Neuronal stem cell (in vitro differentiated cells): ENCODE results near the gene PDS5B.
"Not testable (repeated sequence)": the region's sequence is repeated elsewhere in the genome, so short reads cannot be mapped to it uniquely, and the experiment has no call there.

ENCODE experiments used
- DNase-seq: peaks from one replicate; pipeline ENCODE4 v3.0.0-alpha.2; 2013; ENCODE audit warnings: low spot score
- H2AFZ ChIP-seq: one replicate; pipeline ENCODE4 v1.6.1; 2013; ENCODE audit warnings: mild to moderate bottlenecking, low read length, inconsistent platforms
- H2AK5ac ChIP-seq: 2 replicates; pipeline ENCODE4 v1.6.1; 2013; ENCODE audit warnings: low read depth, mild to moderate bottlenecking, inconsistent platforms, low read length, moderate library complexity, mixed read lengths
- H2BK120ac ChIP-seq: 2 replicates; pipeline ENCODE4 v1.6.1; 2013; ENCODE audit warnings: low read depth, mild to moderate bottlenecking, inconsistent platforms, low read length, moderate library complexity, mixed read lengths
- H2BK12ac ChIP-seq: one replicate; pipeline ENCODE4 v1.6.1; 2013; ENCODE audit warnings: low read length, inconsistent platforms
- H2BK15ac ChIP-seq: 2 replicates; pipeline ENCODE4 v1.6.1; 2013; ENCODE audit warnings: mild to moderate bottlenecking, low read length, inconsistent platforms, mixed read lengths
- H2BK5ac ChIP-seq: one replicate; pipeline ENCODE4 v1.6.1; 2013; ENCODE audit warnings: inconsistent platforms, mild to moderate bottlenecking, low read length, moderate library complexity
- H3K14ac ChIP-seq: one replicate; pipeline ENCODE4 v1.6.1; 2013; ENCODE audit warnings: low read length, inconsistent platforms
- H3K18ac ChIP-seq: 2 replicates; pipeline ENCODE4 v1.6.1; 2013; ENCODE audit warnings: low read length, inconsistent platforms
- H3K23ac ChIP-seq: 2 replicates; pipeline ENCODE4 v1.6.1; 2013; ENCODE audit warnings: low read depth, mild to moderate bottlenecking, mixed read lengths, low read length, inconsistent platforms; ENCODE audit not compliant: poor library complexity
- H3K27ac ChIP-seq: replicated peaks from 3 replicates; pipeline ENCODE4 v1.5.1; 2013; ENCODE audit warnings: low read length, inconsistent platforms
- H3K27me3 ChIP-seq, 3 experiments: 2 replicates each; pipeline ENCODE4 v1.6.1; 2013; ENCODE audit warnings: low read length in 3 of 3, mild to moderate bottlenecking in 2 of 3, inconsistent platforms in 1 of 3, low read depth in 1 of 3, mixed read lengths in 1 of 3, moderate library complexity in 1 of 3; ENCODE audit not compliant: control insufficient read depth in 3 of 3, insufficient read depth in 3 of 3
- H3K36me3 ChIP-seq, 2 donors: replicated peaks in 1 of 2; 2 replicates each; pipeline ENCODE4 v1.6.1; 2013; ENCODE audit warnings: low read length in 2 of 2; ENCODE audit not compliant: control insufficient read depth in 2 of 2, insufficient read depth in 2 of 2
- H3K4ac ChIP-seq: 2 replicates; pipeline ENCODE4 v1.6.1; 2013; ENCODE audit warnings: inconsistent platforms, mild to moderate bottlenecking, low read length, moderate library complexity
- H3K4me1 ChIP-seq, 2 donors: 1 replicate in 1 of 2; 2 replicates in 1 of 2; pipeline ENCODE4 v1.6.1; 2013; ENCODE audit warnings: low read length in 2 of 2, low read depth in 1 of 2; ENCODE audit not compliant: control insufficient read depth in 2 of 2, insufficient read depth in 1 of 2
- H3K4me2 ChIP-seq: one replicate; pipeline ENCODE4 v1.6.1; 2013; ENCODE audit warnings: mild to moderate bottlenecking, low read length, inconsistent platforms; ENCODE audit not compliant: insufficient read depth, poor library complexity, severe bottlenecking
- H3K4me3 ChIP-seq, 2 donors: 2 replicates each; pipeline ENCODE4 v1.5.1; 2013; ENCODE audit warnings: low read length in 2 of 2, mild to moderate bottlenecking in 2 of 2, inconsistent platforms in 1 of 2, moderate library complexity in 1 of 2
- H3K79me1 ChIP-seq: one replicate; pipeline ENCODE4 v1.6.1; 2013; ENCODE audit warnings: low read depth, mild to moderate bottlenecking, inconsistent platforms, low read length, moderate library complexity
- H3K9ac ChIP-seq: one replicate; pipeline ENCODE4 v1.6.1; 2013; ENCODE audit warnings: mild to moderate bottlenecking, low read depth, low read length, inconsistent platforms; ENCODE audit not compliant: poor library complexity
- H3K9me3 ChIP-seq, 2 donors: replicated peaks in 1 of 2; 2 replicates each; pipeline versions ENCODE3 to v1.6.1; 2013; ENCODE audit warnings: low read length in 2 of 2, mild to moderate bottlenecking in 2 of 2, inconsistent platforms in 1 of 2, low read depth in 1 of 2, mixed read lengths in 1 of 2, moderate library complexity in 1 of 2; ENCODE audit not compliant: control insufficient read depth in 2 of 2, insufficient read depth in 1 of 2
- H4K8ac ChIP-seq: one replicate; pipeline ENCODE4 v1.6.1; 2013; ENCODE audit warnings: low read depth, mild to moderate bottlenecking, inconsistent platforms, low read length, moderate library complexity
- H4K91ac ChIP-seq: one replicate; pipeline ENCODE4 v1.6.1; 2013; ENCODE audit warnings: low read length, low read depth, mild to moderate bottlenecking, inconsistent platforms; ENCODE audit not compliant: poor library complexity
- WGBS, 2 donors: extraction: QIAGEN DNeasy Blood & Tissue Kit; methylation state at CpG; one replicate each; pipeline ENCODE4 v1.1.7; 2013; ENCODE audit warnings: missing lambda C conversion rate in 2 of 2, mixed read lengths in 1 of 2; ENCODE audit not compliant: insufficient read length in 2 of 2, insufficient replicate concordance in 1 of 2; ENCODE audit errors: extremely low coverage in 2 of 2; 5-methylcytosine and 5-hydroxymethylcytosine counted together

Gene PDS5B

DNA sequence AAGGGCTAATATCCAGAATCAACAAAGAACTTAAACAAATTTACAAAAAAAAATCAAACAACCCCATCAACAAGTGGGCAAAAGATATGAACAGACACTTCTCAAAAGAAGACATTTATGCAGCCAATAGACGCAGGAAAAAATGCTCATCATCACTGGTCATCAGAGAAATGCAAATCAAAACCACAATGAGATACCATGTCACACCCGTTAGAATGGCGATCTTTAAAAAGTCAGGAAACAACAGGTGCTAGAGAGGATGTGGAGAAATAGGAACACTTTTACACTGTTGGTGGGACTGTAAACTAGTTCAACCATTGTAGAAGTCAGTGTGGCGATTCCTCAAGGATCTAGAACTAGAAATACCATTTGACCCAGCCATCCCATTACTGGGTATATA, 10.6 kb upstream of the PDS5B start:
- not testable (repeated sequence) for H3K14ac ChIP-seq, H2BK5ac ChIP-seq, H2BK120ac ChIP-seq

DNA sequence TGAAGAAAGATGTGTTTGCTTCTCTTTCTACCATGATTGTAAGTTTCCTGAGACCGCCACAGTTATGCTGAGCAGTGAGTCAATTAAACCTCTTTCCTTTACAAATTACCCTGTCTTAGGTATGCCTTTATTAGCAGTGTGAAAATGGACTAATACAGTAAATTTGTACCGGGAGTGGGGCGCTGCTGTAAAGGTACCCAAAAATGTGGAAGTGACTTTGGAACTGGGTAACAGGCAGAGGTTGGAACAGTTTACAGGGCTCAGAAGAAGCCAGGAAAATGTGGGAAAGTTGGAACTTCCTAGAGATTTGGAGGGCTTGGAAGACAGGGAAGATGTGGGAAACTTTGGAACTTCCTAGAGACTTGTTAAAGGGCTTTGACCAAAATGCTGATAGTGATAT, 9.2 kb upstream of the PDS5B start:
- Histone ChIP-seq H3K4me2 (no peak overlapping the region), H3K18ac (no peak overlapping the region), H3K9me3 (peaks cover 0 to 6% of the 10 kb centered on the region in 2 donors), H2BK12ac (no peak overlapping the region), H2BK5ac (no peak overlapping the region), H3K27me3 (no peaks in the 10 kb centered on the region), H3K23ac (no peak overlapping the region), H3K4me1 (no peaks in the 10 kb centered on the region), H2BK15ac (no peak overlapping the region), H2AFZ (no peak overlapping the region), H3K9ac (no peak overlapping the region), H4K8ac (no peak overlapping the region), H4K91ac (no peak overlapping the region), H3K36me3 (no peaks in the 10 kb centered on the region), H3K14ac (no peak overlapping the region), H2AK5ac (no peak overlapping the region), H3K79me1 (no peaks in the 10 kb centered on the region), H3K27ac (no peak overlapping the region), H3K4ac (no peak overlapping the region), H2BK120ac (no peak overlapping the region), H3K4me3 (no peak overlapping the region)
- no CpG with 5 or more reads among the region's 3 CpGs for whole genome bisulfite sequencing, 2 donors
- no peak for DNase-seq

More for the DNA sequence above, 10.6 kb upstream of the PDS5B start:
- H3K27ac ChIP-seq, H3K4ac ChIP-seq, H3K9me3 ChIP-seq, H3K79me1 ChIP-seq, H3K27me3 ChIP-seq, H3K4me2 ChIP-seq, DNase-seq, H2BK12ac ChIP-seq, H3K23ac ChIP-seq, H3K36me3 ChIP-seq, H3K4me3 ChIP-seq, H3K9ac ChIP-seq, H2AK5ac ChIP-seq, H4K91ac ChIP-seq, H3K4me1 ChIP-seq, H2BK15ac ChIP-seq, H4K8ac ChIP-seq, H3K18ac ChIP-seq, H2AFZ ChIP-seq: not testable (repeated sequence)
- no CpG with 5 or more reads among the region's 4 CpGs for WGBS, 2 donors

DNA sequence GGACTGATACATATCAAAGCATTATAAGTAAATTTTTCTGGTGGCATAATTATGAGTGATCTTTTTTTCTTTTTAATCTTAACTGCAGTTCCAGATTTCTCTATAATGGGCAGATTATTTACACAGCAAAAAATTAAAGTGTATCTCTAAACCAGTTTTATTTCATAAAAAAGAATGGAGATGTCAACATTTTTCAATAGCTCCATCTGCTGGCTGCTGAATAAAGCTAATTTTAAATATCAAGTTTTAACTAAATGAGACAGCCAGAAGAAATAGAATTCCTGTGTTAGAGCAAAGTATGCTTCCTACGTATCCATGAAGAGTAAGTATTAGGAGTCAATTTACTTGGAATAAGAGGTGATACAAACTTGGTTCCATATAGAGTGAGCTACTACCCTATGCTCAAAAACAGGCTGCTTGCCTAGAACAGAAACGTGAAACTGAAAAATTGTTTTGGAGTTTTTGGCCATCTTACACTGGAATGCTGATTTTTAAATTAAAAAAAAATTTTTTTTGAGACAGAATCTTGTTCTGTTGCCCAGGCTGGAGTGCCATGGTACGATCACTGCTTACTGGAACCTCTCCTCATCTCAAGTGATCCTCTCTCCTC, 5.0 kb upstream of the PDS5B start:
- Histone ChIP-seq H3K79me1 (no peaks in the 10 kb centered on the region), H3K4ac (no peak overlapping the region)
- DNase-seq: no peak

DNA sequence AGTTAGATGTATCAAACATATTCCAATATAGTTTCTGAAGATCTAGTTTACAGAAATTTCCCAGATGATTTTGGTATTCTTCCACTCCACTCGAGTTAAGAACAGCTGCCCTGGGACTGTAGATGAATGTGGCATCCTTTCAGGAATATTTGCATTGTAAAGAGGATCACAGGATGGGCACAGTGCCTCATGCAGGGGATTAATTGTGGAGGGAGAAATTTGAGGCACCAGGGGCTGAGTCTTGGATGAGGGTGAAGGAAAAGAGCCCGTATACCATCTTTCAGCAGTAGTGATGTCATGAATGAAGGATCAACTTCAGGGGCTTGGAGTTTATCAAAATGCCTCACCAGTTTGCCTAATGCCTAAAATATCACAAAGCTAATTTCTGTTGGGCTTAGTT, 4.0 kb upstream of the PDS5B start:
- H3K27ac ChIP-seq: no peak overlapping the region
- no peak overlapping the region for H2BK120ac ChIP-seq
- no peak overlapping the region for H3K23ac ChIP-seq
- peaks cover 0 to 2% of the 10 kb centered on the region in 2 donors for H3K4me1 ChIP-seq
- no peaks in the 10 kb centered on the region for H3K36me3 ChIP-seq
- H3K27me3 ChIP-seq: no peaks in the 10 kb centered on the region
- no peak overlapping the region for H2BK12ac ChIP-seq
- H3K4me2 ChIP-seq: no peak overlapping the region
- H3K18ac ChIP-seq: no peak overlapping the region
- H2BK5ac ChIP-seq: no peak overlapping the region
- no peak overlapping the region for H4K8ac ChIP-seq
- H3K4me3 ChIP-seq: no peak overlapping the region
- no peak overlapping the region for H2AK5ac ChIP-seq
- no CpG with 5 or more reads among the region's 2 CpGs for WGBS, 2 donors
- H3K79me1 ChIP-seq: peaks cover 2% of the 10 kb centered on the region
- no peak overlapping the region for H3K4ac ChIP-seq
- no peak overlapping the region for H2AFZ ChIP-seq
- H2BK15ac ChIP-seq: no peak overlapping the region
- H3K9ac ChIP-seq: no peak overlapping the region
- DNase-seq: no peak
- H3K14ac ChIP-seq: no peak overlapping the region
- no peak overlapping the region for H4K91ac ChIP-seq
- peaks cover 0 to 6% of the 10 kb centered on the region in 2 donors for H3K9me3 ChIP-seq

More for the DNA sequence above, 5.0 kb upstream of the PDS5B start:
- Histone ChIP-seq H3K9me3 (peaks cover 0 to 6% of the 10 kb centered on the region in 2 donors), H3K27ac (no peak overlapping the region), H3K14ac (no peak overlapping the region), H2BK5ac (no peak overlapping the region), H2AFZ (no peak overlapping the region), H3K4me2 (no peak overlapping the region), H3K18ac (no peak overlapping the region), H2BK12ac (no peak overlapping the region), H4K8ac (no peak overlapping the region), H2BK120ac (no peak overlapping the region), H3K23ac (no peak overlapping the region), H2BK15ac (no peak overlapping the region), H3K27me3 (no peaks in the 10 kb centered on the region), H3K4me3 (no peak overlapping the region), H2AK5ac (no peak overlapping the region), H3K36me3 (no peaks in the 10 kb centered on the region), H4K91ac (no peak overlapping the region), H3K9ac (no peak overlapping the region), H3K4me1 (peaks cover 0 to 2% of the 10 kb centered on the region in 2 donors)
- WGBS, 2 donors: no CpG with 5 or more reads among the region's 3 CpGs
